HepG2 (cell line): ENCODE measurements around the gene AXIN2. TPM values are rescaled to one million over a fixed set of nuclear protein-coding genes. Genes with fewer than 3 reads are reported as not detected.

Experiments used
- ATAC-seq: fragments of 200-7000 bp; cut with Tn5 transposase; 3 replicates; pipeline ENCODE4 v1.9.1; 2020; ENCODE audit warnings: mild to moderate bottlenecking, moderate library complexity
- BruUV-seq: library from RNA; stranded (reverse); fragments of 400-500 nt; replicated peaks from 2 replicates; lab custom pipeline; 2021; lab: Mats Ljungman, UMichigan
- CTCF ChIA-PET: fragments of 300-600 bp; formaldehyde crosslinking; extraction: SDS; loops from one replicate; lab custom pipeline; 2021; ENCODE audit warnings: low total read pairs, inconsistent platforms, low intra/inter-chr PET ratio; lab: Yijun Ruan, JAX
- POLR2A ChIA-PET: fragments of 350-600 bp; sonication (Branson Sonifier 250); formaldehyde crosslinking; loops from one replicate; lab custom pipeline; 2020; ENCODE audit warnings: antibody characterized with exemption, inconsistent platforms; lab: Yijun Ruan, JAX
- DNase-seq: peaks from one replicate; pipeline ENCODE4 v3.0.0-alpha.2; 2015; ENCODE audit warnings: low spot score
- FAIRE-seq: peaks from 3 replicates; lab custom pipeline; 2011; peaks lifted over from hg19 to GRCh38; lab: Jason Lieb, UNC
- H2AFZ ChIP-seq: one replicate; pipeline ENCODE4 v1.6.1; 2011; ENCODE audit warnings: low read length, inconsistent platforms
- H3K27ac ChIP-seq: fragments of 300-600 bp; 3 replicates; pipeline ENCODE4 v1.8.0; 2011; ENCODE audit warnings: mixed run types, mild to moderate bottlenecking, mixed read lengths, low read length, inconsistent platforms; ENCODE audit not compliant: insufficient read depth; ENCODE audit errors: extremely low read length
- H3K27me3 ChIP-seq, 2 experiments: fragments of 200-600 bp in 1 of 2; 2 replicates in 1 of 2; 3 replicates in 1 of 2; pipeline versions ENCODE4 v1.6.0 to v1.8.0; 2011; ENCODE audit warnings: low read length in 2 of 2, mild to moderate bottlenecking in 2 of 2, moderate library complexity in 2 of 2, inconsistent platforms in 1 of 2; ENCODE audit not compliant: insufficient read depth in 2 of 2, control insufficient read depth in 1 of 2
- H3K36me3 ChIP-seq, 2 experiments: fragments of 200-600 bp in 1 of 2; replicated peaks in 1 of 2; 2 replicates in 1 of 2; 3 replicates in 1 of 2; pipeline versions ENCODE4 v1.5.1 to v1.8.0; 2011; ENCODE audit warnings: low read length in 2 of 2, inconsistent platforms in 1 of 2; ENCODE audit not compliant: insufficient read depth in 2 of 2, control insufficient read depth in 1 of 2
- H3K4me1 ChIP-seq: 2 replicates; pipeline ENCODE4 v1.5.1; 2012; ENCODE audit warnings: low read length, inconsistent platforms; ENCODE audit not compliant: insufficient read depth
- H3K4me2 ChIP-seq: 2 replicates; pipeline ENCODE4 v1.6.0; 2011; ENCODE audit warnings: low read depth, low read length, inconsistent platforms
- H3K4me3 ChIP-seq, 3 experiments: fragments of 200-600 bp in 1 of 3; sonication (generic), shearing (Covaris generic) in 1 of 3; replicated peaks in 1 of 3; 2 replicates each; pipeline ENCODE4 v1.5.1; 2011 to 2016; ENCODE audit warnings: low read length in 3 of 3, inconsistent platforms in 2 of 3, low read depth in 2 of 3, mild to moderate bottlenecking in 2 of 3, control low read depth in 1 of 3, mixed read lengths in 1 of 3; ENCODE audit not compliant: insufficient read depth in 1 of 3
- H3K79me2 ChIP-seq: one replicate; pipeline ENCODE4 v1.6.1; 2011; ENCODE audit warnings: low read length, inconsistent platforms; ENCODE audit not compliant: insufficient read depth
- H3K9ac ChIP-seq: 2 replicates; pipeline ENCODE4 v1.6.0; 2011; ENCODE audit warnings: mild to moderate bottlenecking, low read depth, low read length, inconsistent platforms; ENCODE audit not compliant: insufficient read depth
- H3K9me3 ChIP-seq: 2 replicates; pipeline ENCODE4 v1.5.1; 2012; ENCODE audit warnings: mild to moderate bottlenecking, low read length
- H4K20me1 ChIP-seq: 2 replicates; pipeline ENCODE4 v1.6.0; 2011; ENCODE audit warnings: inconsistent platforms, mild to moderate bottlenecking, low read length, moderate library complexity; ENCODE audit not compliant: insufficient read depth
- ETV5 ChIP-seq: IDR thresholded peaks from 2 replicates; pipeline ENCODE4 v1.6.1; 2018; ENCODE audit warnings: missing biosample characterization, missing genetic modification reagents, inconsistent platforms, borderline replicate concordance
- KLF16 ChIP-seq, 2 experiments: sonication (generic) in 1 of 2; formaldehyde crosslinking in 1 of 2; IDR thresholded peaks; 2 replicates each; pipeline versions ENCODE4 v1.6.1 to v1.8.0; 2016 to 2023; ENCODE audit warnings: missing genetic modification reagents in 2 of 2, missing compliant biosample characterization in 1 of 2
- RXRA ChIP-seq: sonication (generic); formaldehyde crosslinking; IDR thresholded peaks from 2 replicates; pipeline ENCODE4 v1.5.1; 2020; ENCODE audit warnings: missing genetic modification reagents
- SOX6 ChIP-seq, 2 experiments: fragments of 450-650 bp in 1 of 2; sonication (generic) in 1 of 2; formaldehyde crosslinking in 1 of 2; IDR thresholded peaks; 2 replicates each; pipeline versions ENCODE4 v1.4.0 to v1.6.1; 2017 to 2020; ENCODE audit warnings: antibody characterized with exemption in 1 of 2, mild to moderate bottlenecking in 1 of 2, missing genetic modification reagents in 1 of 2
- ZBTB14 ChIP-seq: sonication (generic); formaldehyde crosslinking; IDR thresholded peaks from 2 replicates; pipeline ENCODE4 v1.4.0; 2020; ENCODE audit warnings: missing genetic modification reagents
- ZNF33B ChIP-seq: sonication (generic); formaldehyde crosslinking; IDR thresholded peaks from 2 replicates; pipeline ENCODE4 v1.5.1; 2020; ENCODE audit warnings: mild to moderate bottlenecking, missing genetic modification reagents
- ZNF407 ChIP-seq: sonication (generic); formaldehyde crosslinking; IDR thresholded peaks from one replicate; pipeline ENCODE4 v1.5.1; 2020; ENCODE audit warnings: mild to moderate bottlenecking, missing genetic modification reagents; ENCODE audit errors: not compliant biosample characterization
- ZNF501 ChIP-seq: sonication (generic); formaldehyde crosslinking; IDR thresholded peaks from 2 replicates; pipeline ENCODE4 v1.5.1; 2020; ENCODE audit warnings: mild to moderate bottlenecking, moderate library complexity, missing genetic modification reagents
- ZNF605 ChIP-seq: sonication (generic); formaldehyde crosslinking; IDR thresholded peaks from 2 replicates; pipeline ENCODE4 v1.8.0; 2022; ENCODE audit warnings: mild to moderate bottlenecking, missing genetic modification reagents
- ZNF674 ChIP-seq: sonication (generic); formaldehyde crosslinking; IDR thresholded peaks from 2 replicates; pipeline ENCODE4 v1.5.0; 2020; ENCODE audit warnings: low read depth, mild to moderate bottlenecking, missing genetic modification reagents
- ZNF710 ChIP-seq: sonication (generic); formaldehyde crosslinking; IDR thresholded peaks from 2 replicates; pipeline ENCODE4 v1.5.0; 2020; ENCODE audit warnings: mild to moderate bottlenecking, missing genetic modification reagents, borderline replicate concordance
- WGBS: methylation state at CpG from one replicate; pipeline ENCODE4 v1.1.6; 2017; ENCODE audit warnings: low lambda C conversion rate; 5-methylcytosine and 5-hydroxymethylcytosine counted together
- in situ Hi-C: cut with HindIII; loops from 2 replicates; pipeline ENCODE4 v1.10.0; 2017; ENCODE audit warnings: low pct_unique_long_range_greater_than_20kb; ENCODE audit not compliant: extremely low pct_ligation_motif_present
- intact Hi-C: fragments of 100-400 bp; cut with micrococcal nuclease; formaldehyde crosslinking; loops from one replicate; pipeline ENCODE4 v1.10.0; 2022; ENCODE audit not compliant: unreplicated experiment
- polyA plus RNA-seq, 8 experiments: library from polyadenylated mRNA; depleted of rRNA in 3 of 8; stranded (reverse) in 7 of 8; unstranded in 1 of 8; fragments of >200 nt; fragmentation: Illumina TruSeq in 4 of 8; extraction: Trizol in 4 of 8; gene quantifications; 2 replicates each; pipeline versions ENCODE4 v1.2.1 to v1.2.3, GENCODE V29; 2011 to 2016; ENCODE audit warnings: low read depth in 4 of 8, missing spikeins in 1 of 8, mixed read lengths in 1 of 8; ENCODE audit not compliant: insufficient read depth in 1 of 8
- total RNA-seq, 5 experiments: library from RNA; depleted of rRNA; stranded (reverse); fragments of >200 nt; fragmentation: Illumina TruSeq; extraction: Trizol; gene quantifications; 2 replicates each; pipeline ENCODE4 v1.2.3, GENCODE V29; 2016; ENCODE audit warnings: low read depth in 1 of 5

Gene AXIN2
- total and polyA plus RNA-seq, 2 of the 13 experiments (the other 11 are each of a cell fraction or from before 2014, with no cell fraction given), result 58.6 to 63.4 TPM

- Histone ChIP-seq H3K79me2 (no peaks in the 10 kb centered on the region), H2AFZ (no peak overlapping the region), H3K4me3 (no peak overlapping the region; a peak in 1 of 6 replicates), H4K20me1 (no peaks in the 10 kb centered on the region), H3K9me3 (no peaks in the 10 kb centered on the region), H3K36me3 (no peaks in the 10 kb centered on the region), H3K27me3 (no peaks in the 10 kb centered on the region), H3K27ac (no peak overlapping the region), H3K9ac (0 out of 2 replicates have a peak overlapping the region, but pooled peaks have one; percentile 1), H3K4me2 (peak overlapping the region; percentile 70), H3K4me1 (peaks cover 58% of the 10 kb centered on the region)
- TSS peak; percentile 44 for BruUV-seq
- intact Hi-C loops, result no loop called here
- 51% methylated on average over 9 of the region's 10 CpGs for WGBS
- CTCF ChIA-PET, result no interaction called here
- in situ Hi-C loops, result no loop called here
- DNase-seq (peak; percentile 71), ATAC-seq (peak; percentile 65), FAIRE-seq (peak; percentile 48)
- POLR2A ChIA-PET, result interaction anchor here (1.2 to 2.2 kb wide), 2 partner anchors 12 to 86 kb away, joined by 5 read pairs; no protein-coding TSS in a partner anchor
- TF ChIP-seq KLF16 (CRISPR knock-in tag; IDR thresholded peaks at IDR 0.05), result peak in 1 of 2 experiments; percentile 34; a peak in 1 of 4 replicates
- TF ChIP-seq RXRA (CRISPR knock-in tag), result 0 out of 2 replicates have a peak, but pooled peaks have one; percentile 36
- TF ChIP-seq ZNF605 (CRISPR knock-in tag), result no peak
- 0 out of 2 replicates have a peak, but pooled peaks have one; percentile 12 for TF ChIP-seq ZNF501 (CRISPR knock-in tag)
- TF ChIP-seq ZNF33B (CRISPR knock-in tag), result peak; percentile 48; the same call in 1 of the 2 replicates
- no peak for TF ChIP-seq ZNF674 (CRISPR knock-in tag)
- peak; percentile 32 for TF ChIP-seq ZNF407 (CRISPR knock-in tag)
- no peak for TF ChIP-seq SOX6 (IDR thresholded peaks at IDR 0.05)
- no peak for TF ChIP-seq SOX6 (CRISPR knock-in tag; IDR thresholded peaks at IDR 0.05)
- peak; percentile 54; the same call in 1 of the 2 replicates for TF ChIP-seq ZNF710 (CRISPR knock-in tag)
- no peak for TF ChIP-seq ZBTB14 (CRISPR knock-in tag)
- 0 out of 2 replicates have a peak, but pooled peaks have one; percentile 22 for TF ChIP-seq ETV5 (CRISPR knock-in tag)
These were observed 22.6 kb upstream of the AXIN2 start for GRCh38 chr17:65583921-65584603.
